ENCODE results near the gene MEIOSIN. TPM values are rescaled to one million over a fixed set of nuclear protein-coding genes. Genes with fewer than 3 reads are reported as not detected.

Gene MEIOSIN
- total RNA-seq, 4 donors from 2014 or later, result not detected

- Histone ChIP-seq H3K27ac (no peak overlapping the region), H3K27me3 (no peaks in the 10 kb centered on the region), H3K36me3 (no peaks in the 10 kb centered on the region), H3K4me3 (no peak overlapping the region), H3K9me3 (no peaks in the 10 kb centered on the region), H3K4me1 (no peaks in the 10 kb centered on the region)
- DNase-seq, result no peak
- TF ChIP-seq CTCF (IDR thresholded peaks at IDR 0.05), result no peak
- TF ChIP-seq POLR2A (IDR thresholded peaks at IDR 0.05), result no peak
- intact Hi-C loops (cut with DNase I; ENCODE audit: low total_unique reads), result no loop called here
Observed at GRCh38 chr19:45754323-45754722, 21.1 kb downstream of the MEIOSIN start.

- Histone ChIP-seq H3K4me1 (no peaks in the 10 kb centered on the region), H3K27me3 (no peaks in the 10 kb centered on the region), H3K9me3 (no peaks in the 10 kb centered on the region), H3K27ac (no peak overlapping the region), H3K36me3 (no peaks in the 10 kb centered on the region), H3K4me3 (no peak overlapping the region)
- no peak for DNase-seq
- intact Hi-C loops (cut with DNase I; ENCODE audit: low total_unique reads), result no loop called here
- no peak for TF ChIP-seq CTCF (IDR thresholded peaks at IDR 0.05)
- no peak for TF ChIP-seq POLR2A (IDR thresholded peaks at IDR 0.05)
Observed at GRCh38 chr19:45757695-45758094, 24.5 kb downstream of the MEIOSIN start.

GRCh38 chr19:45758921-45759320 is 25.7 kb downstream of the MEIOSIN start:
- no peak overlapping the region for H3K27ac ChIP-seq
- no peak overlapping the region for H3K4me3 ChIP-seq
- H3K36me3 ChIP-seq, result no peaks in the 10 kb centered on the region
- DNase-seq, result no peak
- intact Hi-C loops (cut with DNase I; ENCODE audit: low total_unique reads), result no loop called here
- H3K9me3 ChIP-seq, result no peaks in the 10 kb centered on the region
- peaks cover 6% of the 10 kb centered on the region in 2 donors for H3K4me1 ChIP-seq
- TF ChIP-seq CTCF (IDR thresholded peaks at IDR 0.05), result no peak
- no peak for TF ChIP-seq POLR2A (IDR thresholded peaks at IDR 0.05)
- H3K27me3 ChIP-seq, result no peaks in the 10 kb centered on the region

GRCh38 chr19:45761714-45762113 is 28.5 kb downstream of the MEIOSIN start:
- Histone ChIP-seq H3K4me3 (no peak overlapping the region), H3K36me3 (no peaks in the 10 kb centered on the region), H3K9me3 (no peaks in the 10 kb centered on the region), H3K27ac (no peak overlapping the region), H3K4me1 (peaks cover 12 to 33% of the 10 kb centered on the region in 2 donors), H3K27me3 (no peaks in the 10 kb centered on the region)
- TF ChIP-seq POLR2A (IDR thresholded peaks at IDR 0.05) (no peak), CTCF (IDR thresholded peaks at IDR 0.05) (no peak)
- intact Hi-C loops (cut with DNase I; ENCODE audit: low total_unique reads), result no loop called here
- no peak for DNase-seq

GRCh38 chr19:45762870-45763631 is 29.8 kb downstream of the MEIOSIN start:
- peak in 1 of 2 donors; percentile 21 for DNase-seq
- no peak overlapping the region for H3K4me3 ChIP-seq
- H3K4me1 ChIP-seq, result peaks cover 12 to 37% of the 10 kb centered on the region in 2 donors
- H3K9me3 ChIP-seq, result no peaks in the 10 kb centered on the region
- no peak for TF ChIP-seq POLR2A (IDR thresholded peaks at IDR 0.05)
- H3K27ac ChIP-seq, result peak overlapping the region; percentile 90 to 92
- no peaks in the 10 kb centered on the region for H3K27me3 ChIP-seq
- no peaks in the 10 kb centered on the region for H3K36me3 ChIP-seq
- intact Hi-C loops (cut with DNase I; ENCODE audit: low total_unique reads), result no loop called here

Data from uterus (tissue), 4 donors.